K562 (cell line): ENCODE measurements around the gene UPK3A. TPM values are rescaled to one million over a fixed set of nuclear protein-coding genes. Genes with fewer than 3 reads are reported as not detected.

Experiments
- ATAC-seq: fragments of 200-7000 bp; cut with Tn5 transposase; 3 replicates; pipeline ENCODE4 v1.9.1; 2020; ENCODE audit warnings: moderate library complexity
- BruUV-seq: library from RNA; stranded (reverse); fragments of 400-500 nt; replicated peaks from 2 replicates; lab custom pipeline; 2021; lab: Mats Ljungman, UMichigan
- CTCF ChIA-PET: fragments of 300-600 bp; formaldehyde crosslinking; extraction: SDS; loops from one replicate; lab custom pipeline; 2021; ENCODE audit warnings: low intra/inter-chr PET ratio; lab: Yijun Ruan, JAX
- POLR2A ChIA-PET: fragments of 300-600, 350-650 bp; sonication (Branson Sonifier 250); formaldehyde crosslinking; extraction: SDS; loops from one replicate; lab custom pipeline; 2021; ENCODE audit warnings: antibody characterized with exemption, inconsistent platforms; lab: Yijun Ruan, JAX
- DNase-seq, 4 experiments: peaks; one replicate each; pipeline versions ENCODE4 v3.0.0 to v3.0.0-alpha.2; 2011 to 2018; ENCODE audit warnings: low spot score in 3 of 4, mixed read lengths in 3 of 4; ENCODE audit errors: extremely low read depth in 1 of 4
- FAIRE-seq: peaks from 2 replicates; lab custom pipeline; 2011; peaks lifted over from hg19 to GRCh38; lab: Jason Lieb, UNC
- H2AFZ ChIP-seq: 2 replicates; pipeline ENCODE4 v1.6.0; 2011; ENCODE audit warnings: low read depth, low read length, control low read depth, inconsistent platforms
- H3K27ac ChIP-seq: fragments of 200-600 bp; 3 replicates; pipeline ENCODE4 v1.8.0; 2011; ENCODE audit warnings: low read depth, mild to moderate bottlenecking, control low read depth, inconsistent platforms, low read length, moderate library complexity, mixed read lengths; ENCODE audit errors: extremely low read depth
- H3K27me3 ChIP-seq, 2 experiments: fragments of 300-600 bp in 1 of 2; 2 replicates in 1 of 2; 3 replicates in 1 of 2; pipeline versions ENCODE4 v1.6.0 to v1.8.0; 2011; ENCODE audit warnings: inconsistent platforms in 2 of 2, low read length in 2 of 2, mild to moderate bottlenecking in 1 of 2, mixed read lengths in 1 of 2, moderate library complexity in 1 of 2; ENCODE audit not compliant: control insufficient read depth in 2 of 2, insufficient read depth in 2 of 2
- H3K36me3 ChIP-seq: fragments of 300-600 bp; 3 replicates; pipeline ENCODE4 v1.8.0; 2011; ENCODE audit warnings: mild to moderate bottlenecking, low read length, inconsistent platforms; ENCODE audit not compliant: control insufficient read depth, insufficient read depth
- H3K4me1 ChIP-seq, 2 experiments: fragments of 200-600 bp in 1 of 2; replicated peaks in 1 of 2; 2 replicates in 1 of 2; 3 replicates in 1 of 2; pipeline versions ENCODE4 v1.5.1 to v1.8.0; 2011; ENCODE audit warnings: inconsistent platforms in 2 of 2, low read length in 2 of 2, mild to moderate bottlenecking in 1 of 2, mixed read lengths in 1 of 2, moderate library complexity in 1 of 2; ENCODE audit not compliant: control insufficient read depth in 2 of 2, insufficient read depth in 2 of 2
- H3K4me2 ChIP-seq: 2 replicates; pipeline ENCODE4 v1.6.1; 2011; ENCODE audit warnings: low read length, control low read depth, inconsistent platforms, mixed read lengths; ENCODE audit not compliant: insufficient read depth
- H3K4me3 ChIP-seq: fragments of 200-600 bp; sonication (generic), shearing (Covaris generic); 2 replicates; pipeline ENCODE4 v1.5.1; 2016; ENCODE audit warnings: control low read depth, inconsistent platforms
- H3K79me2 ChIP-seq: fragments of 200-600 bp; 3 replicates; pipeline ENCODE4 v1.8.0; 2011; ENCODE audit warnings: low read length, inconsistent platforms; ENCODE audit not compliant: control insufficient read depth, insufficient read depth
- H3K9ac ChIP-seq, 2 experiments: 2 replicates each; pipeline versions ENCODE4 v1.6.0 to v1.6.1; 2011; ENCODE audit warnings: low read depth in 2 of 2, low read length in 2 of 2, control low read depth in 1 of 2, inconsistent platforms in 1 of 2, mild to moderate bottlenecking in 1 of 2, mixed read lengths in 1 of 2; ENCODE audit not compliant: insufficient read depth in 1 of 2
- H3K9me1 ChIP-seq: one replicate; pipeline ENCODE4 v1.6.0; 2011; ENCODE audit warnings: inconsistent platforms, mild to moderate bottlenecking, low read length, moderate library complexity; ENCODE audit not compliant: control insufficient read depth, insufficient read depth
- H3K9me3 ChIP-seq: replicated peaks from 2 replicates; pipeline ENCODE4 v1.5.1; 2011; ENCODE audit warnings: low read depth, low read length, inconsistent platforms; ENCODE audit not compliant: control insufficient read depth, insufficient read depth
- H4K20me1 ChIP-seq: replicated peaks from 2 replicates; pipeline ENCODE4 v1.6.1; 2011; ENCODE audit warnings: low read length, inconsistent platforms, mixed read lengths; ENCODE audit not compliant: control insufficient read depth, insufficient read depth
- C11orf30 ChIP-seq: fragments of 450-650 bp; IDR thresholded peaks from 2 replicates; pipeline ENCODE4 v1.6.1; 2016; ENCODE audit warnings: low read depth, mild to moderate bottlenecking
- SUPT5H ChIP-seq: fragments of 450-650 bp; IDR thresholded peaks from 2 replicates; pipeline ENCODE4 v1.6.1; 2016
- WGBS: fragments of 100-300 bp; shearing (Covaris generic); methylation state at CpG from one replicate; pipeline ENCODE4 v1.1.6; 2016; ENCODE audit warnings: low coverage, mixed read lengths; ENCODE audit not compliant: insufficient coverage; ENCODE audit errors: missing lambda C conversion rate; 5-methylcytosine and 5-hydroxymethylcytosine counted together
- in situ Hi-C: fragments of 300-500 bp; cut with MboI; formaldehyde crosslinking; loops from 4 replicates; pipeline ENCODE4 v1.15.0; 2018; ENCODE audit warnings: inconsistent platforms, mixed read lengths
- intact Hi-C: fragments of 100-400 bp; cut with micrococcal nuclease; formaldehyde crosslinking; loops from 2 replicates; pipeline ENCODE4 v1.14.2; 2022
- polyA plus RNA-seq, 8 experiments: library from polyadenylated mRNA; depleted of rRNA in 4 of 8; stranded (reverse) in 5 of 8; unstranded in 3 of 8; fragments of >200 nt; fragmentation: Nextera tagmentation in 2 of 8; fragmentation: Illumina TruSeq in 1 of 8; extraction: Ambion mirVana in 2 of 8; extraction: Trizol in 1 of 8; gene quantifications; 2 replicates each; pipeline versions ENCODE4 v1.2.1 to v1.2.3, GENCODE V29; 2011 to 2014; ENCODE audit warnings: inconsistent platforms in 1 of 8, missing spikeins in 1 of 8
- total RNA-seq, 7 experiments: library from RNA; depleted of rRNA in 6 of 7; stranded (reverse); fragments of >200 nt in 6 of 7; fragmentation: Illumina TruSeq in 2 of 7; extraction: Trizol in 2 of 7; gene quantifications; 2 replicates each; pipeline versions ENCODE4 v1.2.1 to v1.2.3, GENCODE V29; 2011 to 2021; ENCODE audit warnings: low replicate concordance in 1 of 7
- TF ChIP-seq, protein P1 (sequence below), 3 experiments: IDR thresholded peaks in 2 of 3; conservative IDR thresholded peaks in 1 of 3; 2 replicates each; pipeline ENCODE4 v1.5.1; 2011 to 2012; ENCODE audit warnings: low read length in 3 of 3, mild to moderate bottlenecking in 3 of 3, control low read depth in 2 of 3, improper control_type of control experiment in 1 of 3, inconsistent platforms in 1 of 3, low read depth in 1 of 3, mixed read lengths in 1 of 3, moderate library complexity in 1 of 3; ENCODE audit not compliant: insufficient read depth in 2 of 3
- TF ChIP-seq, protein P2 (sequence below): sonication (generic); formaldehyde crosslinking; IDR thresholded peaks from 2 replicates; pipeline ENCODE4 v1.4.0; 2020; ENCODE audit warnings: mild to moderate bottlenecking, missing genetic modification reagents
- TF ChIP-seq, protein P3 (sequence below): fragments of 450-650 bp; IDR thresholded peaks from 2 replicates; pipeline ENCODE4 v1.6.1; 2017; ENCODE audit warnings: antibody characterized with exemption, mild to moderate bottlenecking

The UPK3A gene
- total and polyA plus RNA-seq, 9 of the 15 experiments (the other 6 are each of a cell fraction or from before 2014, with no cell fraction given) = not detected

DNA sequence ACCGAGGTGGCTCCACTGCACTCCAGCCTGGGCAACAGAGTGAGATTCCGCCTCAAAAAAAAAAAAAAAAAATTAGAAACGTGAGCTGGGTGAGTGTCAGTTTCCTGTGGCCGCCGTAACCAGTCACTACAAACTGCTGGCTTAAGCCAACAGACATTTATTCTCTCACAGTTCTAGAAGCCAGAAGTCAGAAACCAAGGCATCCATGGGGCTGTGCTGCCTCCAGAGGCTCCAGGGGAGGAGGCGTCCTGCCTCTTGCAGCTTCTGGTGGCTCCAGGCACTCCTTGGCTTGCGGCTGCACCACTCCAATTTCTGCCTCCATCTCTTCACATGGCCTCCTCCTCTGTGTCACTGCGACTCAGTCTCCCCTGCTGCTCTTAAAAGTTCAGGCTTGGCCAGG is 32.9 kb upstream of the UPK3A start:
- no peak overlapping the region for H3K4me2 ChIP-seq

More for the DNA sequence above, 32.9 kb upstream of the UPK3A start:
- WGBS = 46% methylated on average over 3 of the region's 8 CpGs
- intact Hi-C loops = no loop called here
- no peaks in the 10 kb centered on the region for H3K27me3 ChIP-seq
- H3K9ac ChIP-seq = no peak overlapping the region
- no peaks in the 10 kb centered on the region for H3K9me3 ChIP-seq
- H4K20me1 ChIP-seq = no peaks in the 10 kb centered on the region
- POLR2A ChIA-PET = no interaction called here
- TF ChIP-seq, protein P1, sequence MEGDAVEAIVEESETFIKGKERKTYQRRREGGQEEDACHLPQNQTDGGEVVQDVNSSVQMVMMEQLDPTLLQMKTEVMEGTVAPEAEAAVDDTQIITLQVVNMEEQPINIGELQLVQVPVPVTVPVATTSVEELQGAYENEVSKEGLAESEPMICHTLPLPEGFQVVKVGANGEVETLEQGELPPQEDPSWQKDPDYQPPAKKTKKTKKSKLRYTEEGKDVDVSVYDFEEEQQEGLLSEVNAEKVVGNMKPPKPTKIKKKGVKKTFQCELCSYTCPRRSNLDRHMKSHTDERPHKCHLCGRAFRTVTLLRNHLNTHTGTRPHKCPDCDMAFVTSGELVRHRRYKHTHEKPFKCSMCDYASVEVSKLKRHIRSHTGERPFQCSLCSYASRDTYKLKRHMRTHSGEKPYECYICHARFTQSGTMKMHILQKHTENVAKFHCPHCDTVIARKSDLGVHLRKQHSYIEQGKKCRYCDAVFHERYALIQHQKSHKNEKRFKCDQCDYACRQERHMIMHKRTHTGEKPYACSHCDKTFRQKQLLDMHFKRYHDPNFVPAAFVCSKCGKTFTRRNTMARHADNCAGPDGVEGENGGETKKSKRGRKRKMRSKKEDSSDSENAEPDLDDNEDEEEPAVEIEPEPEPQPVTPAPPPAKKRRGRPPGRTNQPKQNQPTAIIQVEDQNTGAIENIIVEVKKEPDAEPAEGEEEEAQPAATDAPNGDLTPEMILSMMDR (IDR thresholded peaks at IDR 0.05 in 2 of 3, conservative IDR thresholded peaks at IDR 0.05 in 1 of 3; ENCODE audit: insufficient read depth in 2 of 3, low read depth in 1 of 3, low read length in 3 of 3) = 0 out of 6 replicates have a peak, but pooled peaks of 1 of the 3 experiments have one; percentile 5
- no peak for TF ChIP-seq SUPT5H
- no peak for TF ChIP-seq C11orf30
- TF ChIP-seq, protein P2, sequence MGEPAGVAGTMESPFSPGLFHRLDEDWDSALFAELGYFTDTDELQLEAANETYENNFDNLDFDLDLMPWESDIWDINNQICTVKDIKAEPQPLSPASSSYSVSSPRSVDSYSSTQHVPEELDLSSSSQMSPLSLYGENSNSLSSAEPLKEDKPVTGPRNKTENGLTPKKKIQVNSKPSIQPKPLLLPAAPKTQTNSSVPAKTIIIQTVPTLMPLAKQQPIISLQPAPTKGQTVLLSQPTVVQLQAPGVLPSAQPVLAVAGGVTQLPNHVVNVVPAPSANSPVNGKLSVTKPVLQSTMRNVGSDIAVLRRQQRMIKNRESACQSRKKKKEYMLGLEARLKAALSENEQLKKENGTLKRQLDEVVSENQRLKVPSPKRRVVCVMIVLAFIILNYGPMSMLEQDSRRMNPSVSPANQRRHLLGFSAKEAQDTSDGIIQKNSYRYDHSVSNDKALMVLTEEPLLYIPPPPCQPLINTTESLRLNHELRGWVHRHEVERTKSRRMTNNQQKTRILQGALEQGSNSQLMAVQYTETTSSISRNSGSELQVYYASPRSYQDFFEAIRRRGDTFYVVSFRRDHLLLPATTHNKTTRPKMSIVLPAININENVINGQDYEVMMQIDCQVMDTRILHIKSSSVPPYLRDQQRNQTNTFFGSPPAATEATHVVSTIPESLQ (CRISPR knock-in tag) = no peak
- TF ChIP-seq, protein P3, sequence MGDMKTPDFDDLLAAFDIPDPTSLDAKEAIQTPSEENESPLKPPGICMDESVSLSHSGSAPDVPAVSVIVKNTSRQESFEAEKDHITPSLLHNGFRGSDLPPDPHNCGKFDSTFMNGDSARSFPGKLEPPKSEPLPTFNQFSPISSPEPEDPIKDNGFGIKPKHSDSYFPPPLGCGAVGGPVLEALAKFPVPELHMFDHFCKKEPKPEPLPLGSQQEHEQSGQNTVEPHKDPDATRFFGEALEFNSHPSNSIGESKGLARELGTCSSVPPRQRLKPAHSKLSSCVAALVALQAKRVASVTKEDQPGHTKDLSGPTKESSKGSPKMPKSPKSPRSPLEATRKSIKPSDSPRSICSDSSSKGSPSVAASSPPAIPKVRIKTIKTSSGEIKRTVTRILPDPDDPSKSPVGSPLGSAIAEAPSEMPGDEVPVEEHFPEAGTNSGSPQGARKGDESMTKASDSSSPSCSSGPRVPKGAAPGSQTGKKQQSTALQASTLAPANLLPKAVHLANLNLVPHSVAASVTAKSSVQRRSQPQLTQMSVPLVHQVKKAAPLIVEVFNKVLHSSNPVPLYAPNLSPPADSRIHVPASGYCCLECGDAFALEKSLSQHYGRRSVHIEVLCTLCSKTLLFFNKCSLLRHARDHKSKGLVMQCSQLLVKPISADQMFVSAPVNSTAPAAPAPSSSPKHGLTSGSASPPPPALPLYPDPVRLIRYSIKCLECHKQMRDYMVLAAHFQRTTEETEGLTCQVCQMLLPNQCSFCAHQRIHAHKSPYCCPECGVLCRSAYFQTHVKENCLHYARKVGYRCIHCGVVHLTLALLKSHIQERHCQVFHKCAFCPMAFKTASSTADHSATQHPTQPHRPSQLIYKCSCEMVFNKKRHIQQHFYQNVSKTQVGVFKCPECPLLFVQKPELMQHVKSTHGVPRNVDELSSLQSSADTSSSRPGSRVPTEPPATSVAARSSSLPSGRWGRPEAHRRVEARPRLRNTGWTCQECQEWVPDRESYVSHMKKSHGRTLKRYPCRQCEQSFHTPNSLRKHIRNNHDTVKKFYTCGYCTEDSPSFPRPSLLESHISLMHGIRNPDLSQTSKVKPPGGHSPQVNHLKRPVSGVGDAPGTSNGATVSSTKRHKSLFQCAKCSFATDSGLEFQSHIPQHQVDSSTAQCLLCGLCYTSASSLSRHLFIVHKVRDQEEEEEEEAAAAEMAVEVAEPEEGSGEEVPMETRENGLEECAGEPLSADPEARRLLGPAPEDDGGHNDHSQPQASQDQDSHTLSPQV = no peak
- TF ChIP-seq, all 486 proteins: peak for 1
- Histone ChIP-seq H2AFZ (no peak overlapping the region), H3K4me3 (no peak overlapping the region), H3K36me3 (no peaks in the 10 kb centered on the region), H3K9me1 (no peaks in the 10 kb centered on the region), H3K79me2 (no peaks in the 10 kb centered on the region), H3K27ac (no peak overlapping the region), H3K4me1 (peaks cover 0 to 3% of the 10 kb centered on the region in 2 experiments; a peak in 2 of 5 replicates)
- CTCF ChIA-PET = no interaction called here
- in situ Hi-C loops = no loop called here
- BruUV-seq = no TSS peak
- no peak for FAIRE-seq
- DNase-seq = no peak
- peak; percentile 38; the same call in 1 of the 3 replicates for ATAC-seq
